Activated gamma-delta T cell treated with anti-CD3 and anti-CD28 coated beads, Interleukin-2, amount 50 U/mL, for 16 hours (primary cell): Measurements from ENCODE around the gene COL23A1.
"Not testable (repeated sequence)": the region's sequence is repeated elsewhere in the genome, so short reads cannot be mapped to it uniquely, and the experiment has no call there.

Experiments used
- DNase-seq: peaks from one replicate; pipeline ENCODE4 v3.0.0-alpha.2; 2020; ENCODE audit warnings: low read depth

COL23A1 gene

DNA sequence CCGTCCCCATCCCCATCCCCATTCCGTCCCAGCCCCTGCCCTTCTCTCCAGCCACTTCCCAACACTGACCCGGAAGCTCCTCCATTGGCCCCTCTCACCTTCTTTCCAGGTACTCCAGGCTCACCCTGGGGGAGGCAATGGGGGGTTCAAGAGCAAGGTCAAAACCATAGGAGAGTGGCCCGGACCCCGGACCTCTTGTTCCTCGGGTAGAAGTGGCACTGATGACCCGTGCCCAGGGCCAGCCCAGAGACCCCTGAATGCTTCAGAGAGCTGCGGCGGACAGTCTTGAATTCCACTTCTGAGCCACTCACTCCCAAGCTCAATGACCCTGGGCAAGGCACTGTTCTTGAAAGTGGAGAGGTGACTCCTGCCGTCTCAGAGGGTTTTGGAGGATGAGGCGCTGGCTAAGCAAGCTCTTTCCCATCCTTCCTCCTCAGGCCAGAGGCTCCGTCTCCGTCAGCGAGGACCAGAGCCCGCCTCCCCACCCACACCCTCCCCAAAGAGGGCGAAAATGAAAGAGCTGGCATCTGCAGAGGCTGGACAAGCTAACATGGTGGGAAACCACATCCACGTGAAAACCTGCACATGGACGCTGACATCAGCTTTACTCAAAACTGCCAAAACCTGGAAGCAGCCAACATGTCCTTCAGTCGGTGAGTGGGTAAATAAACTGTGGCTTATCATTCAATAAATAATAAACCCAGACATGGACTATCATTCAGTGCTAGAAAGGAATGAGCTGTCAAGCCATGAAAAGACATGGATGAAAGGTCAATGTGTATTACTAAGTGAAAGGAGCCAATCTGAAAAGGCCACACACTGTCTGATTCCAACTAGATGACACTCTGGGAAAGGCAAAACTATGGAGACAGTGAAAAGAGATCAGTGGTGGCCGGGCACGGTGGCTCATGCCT, 330.3 kb downstream of the COL23A1 start:
- no peak for DNase-seq

DNA sequence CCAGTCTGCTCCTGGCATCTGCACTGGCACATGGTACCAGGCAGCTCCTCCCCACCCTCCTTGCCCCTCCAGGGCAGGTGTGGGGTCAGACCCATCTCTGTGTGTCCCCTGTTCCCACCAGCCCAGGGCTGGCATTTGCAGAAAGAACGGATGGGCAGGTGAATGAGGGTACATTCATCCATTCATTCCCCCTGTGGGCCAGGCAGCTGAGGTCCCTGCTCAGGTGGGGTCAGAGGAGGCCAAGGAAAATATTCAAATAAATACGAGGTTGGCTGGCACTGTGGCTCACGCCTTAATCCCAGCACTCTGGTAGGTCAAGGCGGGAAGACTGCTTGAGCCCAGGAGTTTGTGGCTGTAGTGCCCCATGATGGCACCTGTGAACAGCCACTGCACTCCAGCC, 332.5 kb downstream of the COL23A1 start:
- DNase-seq, result no peak

DNA sequence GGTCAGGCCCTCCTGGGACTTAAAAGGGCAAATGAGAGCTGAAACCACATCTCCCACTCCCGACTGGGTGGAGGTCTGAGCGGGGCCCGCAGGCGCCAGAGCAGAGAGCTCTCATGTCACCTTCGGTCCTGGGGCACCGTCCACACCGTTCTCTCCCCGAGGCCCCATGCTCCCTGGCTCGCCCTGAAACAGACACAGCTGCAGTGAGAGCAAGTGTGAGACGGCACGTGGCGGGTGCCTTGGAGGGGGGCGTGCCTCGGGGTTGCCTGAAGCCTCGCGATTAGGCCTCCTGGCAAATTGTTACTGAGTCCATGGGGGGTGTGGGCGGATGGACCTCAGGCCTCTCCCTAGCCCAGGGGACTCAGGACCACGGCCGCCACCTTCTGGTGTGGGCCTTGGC, 333.4 kb downstream of the COL23A1 start:
- no peak for DNase-seq

DNA sequence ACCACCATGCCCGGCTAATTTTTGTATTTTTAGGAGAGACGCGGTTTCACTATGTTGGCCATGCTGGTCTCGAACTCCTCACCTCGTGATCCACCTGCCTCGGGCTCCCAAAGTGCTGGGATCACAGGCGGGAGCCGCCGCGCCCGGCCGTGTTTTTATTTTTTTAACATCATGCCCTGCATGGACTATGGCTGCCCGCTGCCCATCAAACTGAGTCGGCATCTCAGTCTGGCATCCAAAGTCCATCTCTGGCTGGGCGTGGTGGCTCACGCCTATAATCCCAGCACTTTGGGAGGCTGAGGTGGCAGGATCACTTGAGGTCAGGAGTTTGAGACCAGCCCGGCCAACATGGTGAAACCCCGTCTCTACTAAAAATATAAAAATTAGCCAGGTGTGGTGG, 336.6 kb downstream of the COL23A1 start:
- not testable (repeated sequence) for DNase-seq

DNA sequence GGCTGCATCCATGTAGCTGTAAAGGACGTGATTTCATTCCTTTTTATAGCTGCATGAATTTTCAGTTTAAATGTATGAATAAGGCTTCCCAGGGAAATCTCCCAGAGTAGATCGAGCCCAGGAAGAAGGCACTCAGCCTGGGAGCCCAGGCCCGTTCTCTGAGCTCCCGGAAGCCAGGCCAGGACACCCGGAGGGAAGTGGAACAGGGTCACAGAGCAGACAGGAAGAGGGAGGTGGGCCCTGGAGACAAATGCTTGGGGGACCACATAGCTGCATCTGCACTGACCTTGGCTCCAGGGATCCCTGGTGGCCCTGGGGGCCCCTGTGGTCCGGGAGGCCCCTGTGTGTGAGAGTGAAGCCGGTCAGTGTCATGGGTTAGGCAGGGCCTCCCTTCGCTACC, 337.9 kb downstream of the COL23A1 start:
- DNase-seq, result no peak

DNA sequence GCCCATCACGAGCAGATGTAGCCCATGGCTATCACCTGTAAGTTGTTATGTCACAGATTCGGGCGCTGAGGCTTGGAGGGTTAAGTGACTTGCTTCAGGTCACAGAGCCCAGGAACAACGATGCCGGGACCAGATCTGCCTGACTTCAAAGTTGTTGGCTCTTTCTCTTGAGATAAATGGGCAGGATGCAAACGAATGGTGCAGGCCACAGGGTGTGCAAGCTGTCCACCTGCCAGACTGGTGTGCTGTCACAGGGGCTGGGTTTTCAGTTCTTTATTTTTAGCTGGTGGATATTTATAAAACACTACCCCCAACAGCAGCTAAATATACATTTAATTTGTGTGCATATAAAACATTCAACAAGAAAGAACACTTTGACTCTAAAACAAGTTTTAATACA, 339.9 kb downstream of the COL23A1 start:
- DNase-seq, result no peak

DNA sequence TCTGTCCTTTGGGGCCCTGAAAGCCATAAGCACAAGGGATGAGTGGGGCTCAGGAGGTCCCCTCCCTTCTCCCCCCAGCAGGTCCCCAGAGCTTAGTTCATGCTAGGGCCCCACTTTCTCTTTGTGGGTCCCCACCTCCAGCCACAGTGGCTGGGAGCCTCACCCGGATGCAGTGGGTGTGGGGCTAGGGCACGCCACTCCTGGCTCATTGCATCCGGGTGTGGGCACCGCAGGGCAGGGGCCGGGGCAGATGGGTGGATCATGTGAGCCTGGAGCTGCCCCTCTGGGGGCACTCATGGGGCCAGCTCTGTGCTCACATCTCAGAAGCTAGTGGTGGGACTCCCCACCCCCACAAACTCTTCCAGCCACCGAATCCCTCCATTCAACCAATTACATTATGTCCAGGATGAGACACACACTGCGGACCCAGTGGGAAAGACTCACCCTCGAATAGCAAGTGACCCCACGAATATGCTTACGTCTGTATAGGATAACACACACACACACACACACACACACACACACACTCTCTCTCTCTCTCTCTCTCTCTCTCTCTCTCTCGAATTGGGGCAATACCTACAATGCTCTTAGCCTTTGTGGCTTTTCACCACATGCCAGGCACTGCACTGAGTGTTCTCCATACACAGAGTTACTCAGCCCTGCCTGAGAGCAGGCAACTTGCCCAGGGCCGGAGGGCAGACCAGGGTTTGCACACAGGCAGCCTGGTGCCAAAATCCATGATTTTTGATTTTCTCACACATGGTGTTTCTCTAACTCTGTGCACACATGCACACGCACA, 340.8 kb downstream of the COL23A1 start:
- no peak for DNase-seq

DNA sequence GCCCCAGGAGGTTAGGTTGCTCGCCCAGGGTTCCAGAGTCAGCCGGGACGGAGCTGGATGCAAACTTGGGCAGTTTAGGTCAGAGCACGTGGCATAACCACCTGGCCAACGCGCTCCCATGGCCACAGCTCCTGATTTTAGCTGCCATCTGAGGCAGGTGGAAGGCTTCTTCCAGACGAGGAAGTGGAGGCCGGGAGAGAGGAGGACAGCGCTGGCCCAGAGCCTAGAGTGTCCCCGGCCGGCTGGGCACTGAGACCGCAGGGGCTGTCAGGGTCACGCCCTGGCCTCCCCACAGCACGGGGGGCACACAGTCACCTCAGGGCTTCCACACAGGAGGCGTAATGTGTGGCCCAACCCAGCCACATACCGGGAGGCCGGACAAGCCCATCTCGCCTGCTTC, 341.4 kb downstream of the COL23A1 start:
- no peak for DNase-seq

DNA sequence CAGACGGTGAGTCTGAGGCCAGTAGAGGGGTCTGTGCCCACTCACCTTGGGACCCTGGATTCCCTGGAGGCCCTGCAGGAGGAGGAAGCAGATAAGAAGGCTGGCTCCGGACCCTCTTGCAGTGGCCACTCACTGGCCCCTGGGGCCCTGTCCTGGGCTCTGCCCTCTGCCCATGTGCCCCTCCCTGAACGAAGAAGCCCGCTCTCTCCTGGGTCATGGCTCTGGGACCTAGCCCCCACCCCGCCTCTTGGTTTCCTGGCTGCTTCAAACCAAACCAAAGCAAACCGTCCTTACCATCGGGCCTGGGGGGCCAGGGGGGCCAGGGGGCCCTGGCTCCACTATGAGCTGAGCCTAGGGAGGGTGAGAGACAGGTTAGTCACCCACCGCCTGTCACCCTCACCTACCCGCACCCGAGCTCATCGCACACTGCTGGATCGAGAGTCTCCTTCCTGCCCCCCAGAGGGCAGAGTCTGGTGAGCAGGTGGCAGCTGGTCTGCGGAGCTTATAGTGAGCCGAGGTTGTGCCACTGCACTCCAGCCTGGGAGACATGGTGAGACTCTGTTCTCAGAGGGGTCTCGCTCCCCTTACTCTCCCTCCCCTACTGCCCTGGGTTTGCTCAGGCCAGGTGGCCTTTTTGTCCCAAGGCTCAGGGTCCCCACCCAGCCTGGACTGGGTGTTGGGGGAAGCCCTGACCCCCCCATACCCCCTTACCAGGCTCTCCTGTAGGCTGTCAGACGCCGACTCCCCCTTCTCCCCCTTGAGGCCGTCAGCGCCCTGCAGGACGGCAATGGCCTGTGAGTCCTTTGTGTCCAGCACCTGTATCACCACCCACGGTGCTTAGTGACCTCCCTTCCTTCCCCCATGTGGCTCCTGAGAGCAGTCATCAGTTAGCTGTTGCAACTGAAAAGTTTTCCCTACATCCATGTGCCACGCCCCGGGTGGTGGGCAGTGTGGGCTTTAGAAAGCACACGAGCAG, 342.4 kb downstream of the COL23A1 start:
- DNase-seq, result no peak

DNA sequence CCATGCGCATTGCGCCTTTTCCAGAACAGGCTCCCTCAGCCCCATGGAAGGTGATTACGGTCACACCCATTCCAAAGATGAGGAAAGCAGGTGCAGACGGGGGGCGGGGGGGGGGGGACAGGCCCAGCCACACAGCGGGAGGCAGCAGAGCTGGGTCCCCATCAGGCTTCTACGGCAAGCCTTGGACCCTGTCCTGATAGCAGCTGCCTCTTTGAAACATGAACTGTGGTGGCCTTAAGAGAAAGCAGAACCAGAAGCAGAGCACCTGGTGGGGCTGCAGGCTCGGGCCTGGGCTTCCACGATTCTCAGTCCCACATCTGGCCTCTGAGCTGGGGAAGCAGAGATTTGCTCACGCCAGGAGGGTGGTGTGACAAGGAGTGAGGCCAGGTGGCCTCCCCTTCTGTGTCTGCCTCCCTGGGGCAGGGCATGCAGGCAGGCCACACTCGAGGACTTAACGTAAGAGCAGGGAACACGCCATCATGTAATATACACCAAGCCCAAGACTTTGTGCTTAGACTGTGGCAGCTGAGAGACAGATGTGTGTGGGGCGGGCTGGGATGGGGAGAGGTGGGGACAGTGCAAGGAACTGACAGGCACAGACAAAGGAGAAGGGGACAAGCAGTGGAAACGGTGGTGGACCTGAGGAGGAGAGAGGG, 343.4 kb downstream of the COL23A1 start:
- no peak for DNase-seq

DNA sequence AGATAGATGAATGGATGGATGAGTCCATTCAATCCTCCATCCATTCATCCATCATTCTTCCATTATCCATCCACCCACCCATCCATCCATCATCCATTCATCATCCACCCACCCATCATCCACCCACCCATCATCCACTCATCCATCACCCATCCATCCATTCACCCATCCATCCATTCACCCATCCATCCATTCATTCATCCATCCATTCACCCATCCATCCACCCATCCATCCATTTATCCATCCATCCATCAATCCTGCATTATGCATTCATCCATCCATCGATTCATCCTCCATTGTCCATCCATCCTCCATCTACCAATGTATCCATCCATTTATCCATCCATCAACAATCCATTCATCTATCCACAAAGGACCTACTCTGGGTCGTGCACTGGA, 344.8 kb downstream of the COL23A1 start:
- no peak for DNase-seq

DNA sequence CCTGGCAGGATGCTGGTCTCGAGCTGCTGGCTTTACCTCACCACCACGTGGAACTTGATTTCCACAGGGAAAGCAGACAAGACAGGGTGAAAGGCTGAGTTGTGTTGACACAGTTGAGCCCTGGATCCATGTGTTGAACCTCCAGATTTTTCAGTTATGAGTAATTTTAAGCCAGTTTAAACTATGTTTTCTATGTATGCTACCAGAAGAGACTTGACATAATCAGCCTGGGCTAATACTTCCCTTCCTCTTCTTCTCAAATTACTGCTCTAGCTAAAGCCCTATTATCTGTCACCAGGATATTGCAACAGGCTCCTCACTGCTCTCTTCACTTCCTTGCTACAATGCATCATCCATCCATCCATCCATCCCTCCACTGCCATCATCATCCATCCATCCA, 345.6 kb downstream of the COL23A1 start:
- DNase-seq, result no peak

DNA sequence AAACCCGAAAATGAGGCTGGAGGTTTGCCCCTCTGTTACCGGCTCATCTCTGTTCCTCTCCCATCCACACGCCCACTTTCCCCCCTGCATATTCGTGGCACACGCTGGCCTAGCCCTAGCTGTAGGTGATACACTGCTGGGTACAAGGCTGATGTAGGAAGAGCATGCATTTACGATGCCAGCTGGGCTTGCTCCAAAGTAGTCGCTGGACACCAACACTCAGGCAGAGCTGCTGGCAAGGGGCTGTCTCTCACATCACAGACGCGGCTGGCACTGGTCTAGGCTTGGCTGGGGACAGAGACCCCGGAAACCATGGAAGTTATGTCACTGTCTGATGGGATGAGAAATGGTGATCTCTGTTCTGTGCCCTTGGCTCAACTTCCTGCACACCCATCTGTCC, 347.8 kb downstream of the COL23A1 start:
- DNase-seq, result no peak

DNA sequence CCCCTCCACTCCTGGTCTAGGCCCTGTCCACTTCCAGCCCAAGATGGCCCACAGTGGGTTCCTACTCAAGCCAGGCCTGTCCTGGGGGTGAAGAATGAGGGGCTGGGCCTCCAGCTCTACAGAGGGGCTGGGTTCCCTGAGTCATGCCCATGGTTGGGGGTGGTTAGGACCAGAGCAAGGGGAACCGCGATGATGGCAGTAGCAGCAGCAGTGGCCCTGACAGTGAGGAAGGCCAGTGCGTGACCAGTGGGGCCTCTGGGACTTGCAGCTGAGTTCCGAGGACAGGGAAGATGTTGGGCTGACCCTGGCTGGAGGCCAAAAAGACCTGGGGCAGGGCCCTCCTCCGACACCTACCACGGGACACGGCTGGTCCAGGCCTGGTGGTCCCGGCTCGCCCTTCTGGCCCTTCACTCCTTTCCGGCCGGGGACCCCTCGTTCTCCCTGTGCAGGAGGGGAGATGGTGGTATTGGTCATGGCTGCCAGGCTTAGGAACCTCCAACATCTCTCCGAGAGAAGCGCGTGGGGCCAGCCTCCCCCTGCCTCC, 348.4 kb downstream of the COL23A1 start:
- no peak for DNase-seq

DNA sequence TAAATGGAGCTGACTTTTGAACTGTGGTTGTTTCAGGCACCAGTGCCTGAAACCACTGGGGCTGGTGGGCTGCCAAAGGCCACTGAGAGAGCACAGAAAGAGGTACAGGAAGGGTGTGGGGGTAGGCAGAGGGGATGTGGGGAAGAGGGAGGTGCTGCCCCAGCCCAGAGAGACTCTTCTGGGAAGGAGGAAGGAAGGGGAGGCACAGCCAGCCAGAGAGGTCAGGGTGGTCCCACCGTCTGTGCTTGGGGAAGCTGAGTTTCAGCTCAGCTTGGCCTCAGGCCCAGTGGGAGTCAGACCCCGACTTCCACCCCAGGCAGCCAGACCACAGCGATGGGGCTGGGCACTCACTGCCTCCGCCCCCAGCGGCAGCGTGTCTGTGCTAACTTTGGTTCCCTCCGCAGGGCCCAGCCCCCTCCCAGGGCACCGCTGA, 348.9 kb downstream of the COL23A1 start:
- no peak for DNase-seq

DNA sequence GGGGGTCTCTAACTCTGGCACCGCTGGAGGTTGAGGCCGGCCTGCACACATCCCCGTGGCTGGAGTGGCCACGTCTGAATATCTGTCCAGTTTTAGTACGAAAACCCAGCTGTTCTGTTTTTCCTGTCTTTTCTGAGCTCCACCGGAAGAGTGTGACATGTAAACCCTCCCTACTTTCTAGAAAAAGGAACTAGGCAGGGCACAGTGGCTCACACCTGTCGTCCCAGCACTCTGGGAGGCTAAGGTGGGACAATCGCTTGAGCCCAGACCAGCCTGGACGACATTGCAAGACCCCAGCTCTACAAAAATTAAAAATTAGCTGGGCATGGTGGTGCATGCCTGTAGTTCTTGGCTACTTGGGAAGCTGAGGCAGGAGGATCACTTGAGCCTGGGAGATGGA, 349.4 kb downstream of the COL23A1 start:
- no peak for DNase-seq

DNA sequence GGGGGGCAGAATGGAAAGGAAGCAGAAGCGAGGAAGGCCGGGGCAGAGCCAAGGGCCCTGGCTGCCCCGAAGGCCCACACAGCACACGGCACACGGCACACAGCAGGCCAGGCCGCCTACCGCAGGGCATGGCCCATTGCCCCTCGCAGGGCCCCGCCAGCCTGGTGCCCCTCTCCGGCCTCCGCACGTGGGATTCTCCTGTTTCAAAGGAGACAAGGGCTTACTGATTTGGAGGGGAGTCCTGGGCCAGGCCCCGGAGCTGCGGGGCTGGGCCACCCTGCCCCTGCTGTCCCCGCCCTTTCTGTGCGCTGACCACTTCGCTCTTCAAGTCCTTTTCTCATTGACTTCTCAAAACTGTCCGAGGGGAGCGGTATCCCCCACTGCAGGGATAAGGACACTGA, 349.9 kb downstream of the COL23A1 start:
- no peak for DNase-seq

DNA sequence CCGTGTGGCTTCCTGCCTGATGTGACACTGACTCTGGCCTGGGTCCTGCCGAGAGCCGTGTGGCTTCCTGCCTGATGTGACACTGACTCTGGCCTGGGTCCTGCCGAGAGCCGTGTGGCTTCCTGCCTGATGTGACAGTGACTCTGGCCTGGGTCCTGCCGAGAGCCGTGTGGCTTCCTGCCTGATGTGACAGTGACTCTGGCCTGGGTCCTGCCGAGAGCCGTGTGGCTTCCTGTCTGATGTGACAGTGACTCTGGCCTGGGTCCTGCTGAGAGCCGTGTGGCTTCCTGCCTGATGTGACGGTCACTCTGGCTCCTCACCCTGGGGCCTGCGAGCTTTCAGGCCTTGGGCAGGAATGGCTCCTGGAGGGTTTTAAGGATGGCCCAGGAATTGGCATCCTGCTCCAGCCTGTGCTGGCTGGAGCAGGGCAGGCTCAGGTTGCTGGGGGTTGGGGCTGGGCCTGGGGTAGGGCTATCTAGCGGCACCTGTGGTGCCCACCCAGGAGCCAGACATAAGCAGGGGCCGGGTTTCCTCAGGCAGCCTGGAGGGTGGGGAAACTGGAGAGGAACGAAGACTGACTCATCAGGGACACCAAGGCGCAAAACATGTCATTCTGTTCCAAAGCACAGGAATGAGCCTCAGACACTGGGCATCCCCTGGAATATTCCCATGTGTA, 350.4 kb downstream of the COL23A1 start:
- not testable (repeated sequence) for DNase-seq

DNA sequence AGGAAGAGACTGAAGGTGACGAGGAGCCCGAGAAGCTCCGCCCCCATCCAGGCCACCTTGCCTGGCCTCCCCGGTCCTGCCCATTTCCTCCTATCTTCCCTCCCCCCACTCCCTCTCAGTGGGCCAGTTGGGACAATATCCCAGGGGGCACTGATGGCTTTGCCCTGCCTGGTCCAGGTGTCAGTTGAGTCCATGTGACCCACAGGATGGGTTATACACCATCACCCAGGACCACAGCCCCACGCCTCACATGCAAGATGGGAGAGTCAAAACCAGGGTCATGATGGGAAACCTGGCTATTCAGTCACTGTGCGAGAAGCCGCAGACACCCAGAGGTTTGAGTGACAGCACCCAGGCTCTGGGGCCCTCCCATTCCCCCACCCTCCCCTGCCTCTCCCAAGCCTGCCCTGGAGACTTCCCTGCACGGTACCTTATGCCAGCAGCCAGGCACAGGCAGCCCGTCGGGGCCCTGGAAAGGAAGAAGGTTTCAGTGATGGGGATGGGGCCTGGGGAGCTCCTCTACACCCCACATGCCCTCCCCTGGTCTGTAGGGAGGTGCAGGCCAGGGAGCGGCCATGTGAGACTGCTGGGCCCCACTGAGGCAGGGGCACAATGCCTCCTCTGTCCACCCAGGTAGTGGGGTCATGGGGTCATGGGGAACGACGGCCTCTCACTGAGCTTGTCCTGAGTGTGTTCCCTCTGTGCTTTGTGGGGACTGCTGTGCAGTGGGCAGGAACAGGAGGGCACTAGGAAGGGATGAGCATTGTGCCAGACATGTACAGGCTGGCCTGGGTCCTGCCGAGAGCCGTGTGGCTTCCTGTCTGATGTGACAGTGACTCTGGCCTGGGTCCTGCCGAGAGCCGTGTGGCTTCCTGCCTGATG, 351.2 kb downstream of the COL23A1 start:
- no peak for DNase-seq

DNA sequence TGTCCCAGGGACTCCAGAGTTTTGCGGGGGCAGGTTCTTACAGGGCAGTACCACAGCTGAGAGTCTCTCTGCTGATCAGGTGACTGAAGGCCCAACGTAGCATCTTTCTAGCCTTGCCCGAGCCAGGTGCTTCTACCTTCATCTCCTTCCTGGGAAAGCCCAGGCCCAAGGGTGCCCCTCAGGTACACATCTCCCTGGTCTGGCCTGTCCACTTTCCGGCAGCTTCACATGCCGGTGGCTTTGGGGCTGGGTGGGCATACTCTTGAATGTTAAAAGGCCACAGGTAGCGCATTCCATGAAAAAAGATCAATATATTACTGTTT, 351.9 kb downstream of the COL23A1 start:
- DNase-seq, result no peak
